ENCODE results near the gene HS6ST3. TPM values are rescaled to one million over a fixed set of nuclear protein-coding genes. Genes with fewer than 3 reads are reported as not detected.

HS6ST3 gene
- total and polyA plus RNA-seq, 2 experiments from 2014 or later = 0.11 TPM; not detected in 1

GRCh38 chr13:96849091-96849490 lies 759.2 kb downstream of the HS6ST3 start:
- Histone ChIP-seq H3K79me2 (ENCODE audit: insufficient read depth) (no peaks in the 10 kb centered on the region), H3K4me1 (ENCODE audit: insufficient read depth) (no peaks in the 10 kb centered on the region), H4K20me1 (ENCODE audit: insufficient read depth) (no peaks in the 10 kb centered on the region), H3K9me3 (ENCODE audit: low read depth) (no peaks in the 10 kb centered on the region), H3K9ac (no peak overlapping the region), H3F3A (ENCODE audit: insufficient read depth) (no peaks in the 10 kb centered on the region), H3K27me3 (replicated peaks; ENCODE audit: insufficient read depth) (no peaks in the 10 kb centered on the region), H3K4me3 (no peak overlapping the region), H3K9me2 (ENCODE audit: insufficient read depth) (no peaks in the 10 kb centered on the region), H3K27ac (no peak overlapping the region), H3K36me3 (ENCODE audit: low read depth) (no peaks in the 10 kb centered on the region), H3K4me2 (ENCODE audit: unreplicated experiment) (no peak overlapping the region), H2AFZ (no peak overlapping the region)
- in situ Hi-C loops (cut with MboI) = no loop called here
- DNase-seq = no peak
- WGBS, 2 experiments (ENCODE audit: low coverage in 1 of 2, low lambda C conversion rate in 2 of 2, missing lambda C conversion rate in 2 of 2) = 55 to 62% methylated on average over 5 of the region's 5 CpGs
- TF ChIP-seq EZH2 (IDR thresholded peaks at IDR 0.05; ENCODE audit: insufficient read depth, poor library complexity, severe bottlenecking) (no peak), EZH2phosphoT487 (IDR thresholded peaks at IDR 0.05; ENCODE audit: insufficient read depth, low read depth) (no peak)

GRCh38 chr13:96850538-96851145 lies 760.7 kb downstream of the HS6ST3 start:
- no peak overlapping the region for H3K4me2 ChIP-seq (ENCODE audit: unreplicated experiment)
- WGBS, 2 experiments (ENCODE audit: low coverage in 1 of 2, low lambda C conversion rate in 2 of 2, missing lambda C conversion rate in 2 of 2) = 52 to 63% methylated on average over 10 of the region's 10 CpGs
- H3K79me2 ChIP-seq (ENCODE audit: insufficient read depth) = no peaks in the 10 kb centered on the region
- no peak overlapping the region for H3K4me3 ChIP-seq
- no peaks in the 10 kb centered on the region for H3K27me3 ChIP-seq (replicated peaks; ENCODE audit: insufficient read depth)
- in situ Hi-C loops (cut with MboI) = no loop called here
- no peaks in the 10 kb centered on the region for H3K9me3 ChIP-seq (ENCODE audit: low read depth)
- no peak overlapping the region for H2AFZ ChIP-seq
- H3K9ac ChIP-seq = no peak overlapping the region
- no peak overlapping the region for H3K27ac ChIP-seq
- H3K36me3 ChIP-seq (ENCODE audit: low read depth) = no peaks in the 10 kb centered on the region
- H4K20me1 ChIP-seq (ENCODE audit: insufficient read depth) = no peaks in the 10 kb centered on the region
- H3F3A ChIP-seq (ENCODE audit: insufficient read depth) = no peaks in the 10 kb centered on the region
- DNase-seq = no peak
- no peaks in the 10 kb centered on the region for H3K9me2 ChIP-seq (ENCODE audit: insufficient read depth)
- TF ChIP-seq EZH2phosphoT487 (IDR thresholded peaks at IDR 0.05; ENCODE audit: insufficient read depth, low read depth) (no peak), EZH2 (IDR thresholded peaks at IDR 0.05; ENCODE audit: insufficient read depth, poor library complexity, severe bottlenecking) (no peak)
- no peaks in the 10 kb centered on the region for H3K4me1 ChIP-seq (ENCODE audit: insufficient read depth)

- Histone ChIP-seq H3K36me3 (ENCODE audit: low read depth) (no peaks in the 10 kb centered on the region), H3K9me2 (ENCODE audit: insufficient read depth) (no peaks in the 10 kb centered on the region), H3K4me2 (ENCODE audit: unreplicated experiment) (no peak overlapping the region), H3K27me3 (replicated peaks; ENCODE audit: insufficient read depth) (no peaks in the 10 kb centered on the region), H3K79me2 (ENCODE audit: insufficient read depth) (no peaks in the 10 kb centered on the region), H3F3A (ENCODE audit: insufficient read depth) (no peaks in the 10 kb centered on the region), H3K27ac (no peak overlapping the region), H4K20me1 (ENCODE audit: insufficient read depth) (no peaks in the 10 kb centered on the region), H3K9ac (no peak overlapping the region), H2AFZ (no peak overlapping the region), H3K4me1 (ENCODE audit: insufficient read depth) (no peaks in the 10 kb centered on the region), H3K4me3 (no peak overlapping the region), H3K9me3 (ENCODE audit: low read depth) (no peaks in the 10 kb centered on the region)
- no peak for DNase-seq
- in situ Hi-C loops (cut with MboI) = no loop called here
- TF ChIP-seq EZH2phosphoT487 (IDR thresholded peaks at IDR 0.05; ENCODE audit: insufficient read depth, low read depth) = no peak
- TF ChIP-seq EZH2 (IDR thresholded peaks at IDR 0.05; ENCODE audit: insufficient read depth, poor library complexity, severe bottlenecking) = no peak
- WGBS, 2 experiments (ENCODE audit: low coverage in 1 of 2, low lambda C conversion rate in 2 of 2, missing lambda C conversion rate in 2 of 2) = 43 to 49% methylated on average over 9 of the region's 9 CpGs
These were observed 762.0 kb downstream of the HS6ST3 start for GRCh38 chr13:96851856-96852445.

- no peak overlapping the region for H3K9ac ChIP-seq
- H3K9me3 ChIP-seq (ENCODE audit: low read depth) = no peaks in the 10 kb centered on the region
- no peaks in the 10 kb centered on the region for H3K79me2 ChIP-seq (ENCODE audit: insufficient read depth)
- no peak overlapping the region for H3K27ac ChIP-seq
- 81 to 84% methylated on average over 1 of the region's 1 CpG for WGBS, 2 experiments (ENCODE audit: low coverage in 1 of 2, low lambda C conversion rate in 2 of 2, missing lambda C conversion rate in 2 of 2)
- TF ChIP-seq EZH2 (IDR thresholded peaks at IDR 0.05; ENCODE audit: insufficient read depth, poor library complexity, severe bottlenecking) (no peak), EZH2phosphoT487 (IDR thresholded peaks at IDR 0.05; ENCODE audit: insufficient read depth, low read depth) (no peak)
- H4K20me1 ChIP-seq (ENCODE audit: insufficient read depth) = no peaks in the 10 kb centered on the region
- H3K4me3 ChIP-seq = no peak overlapping the region
- H2AFZ ChIP-seq = no peak overlapping the region
- H3K4me2 ChIP-seq (ENCODE audit: unreplicated experiment) = no peak overlapping the region
- no peaks in the 10 kb centered on the region for H3K27me3 ChIP-seq (replicated peaks; ENCODE audit: insufficient read depth)
- no peaks in the 10 kb centered on the region for H3K9me2 ChIP-seq (ENCODE audit: insufficient read depth)
- H3K36me3 ChIP-seq (ENCODE audit: low read depth) = no peaks in the 10 kb centered on the region
- no peaks in the 10 kb centered on the region for H3K4me1 ChIP-seq (ENCODE audit: insufficient read depth)
- in situ Hi-C loops (cut with MboI) = no loop called here
- no peaks in the 10 kb centered on the region for H3F3A ChIP-seq (ENCODE audit: insufficient read depth)
- no peak for DNase-seq
These were observed 768.4 kb downstream of the HS6ST3 start for GRCh38 chr13:96858133-96858826.

Data from GM23248 (cell line).